K562 treated with DMSO at 1 percent for 48 hours (cell line): ENCODE data around the gene CYB5D1. TPM values are rescaled to one million over a fixed set of nuclear protein-coding genes. Genes with fewer than 3 reads are reported as not detected.

Experiments used
- total RNA-seq: library from RNA; unstranded; fragments of 300-600 nt; gene quantifications from 2 replicates; pipeline ENCODE4 v1.2.3, GENCODE V29; 2022; ENCODE audit warnings: low replicate concordance; ENCODE audit errors: extremely low read depth

The CYB5D1 gene, protein sequence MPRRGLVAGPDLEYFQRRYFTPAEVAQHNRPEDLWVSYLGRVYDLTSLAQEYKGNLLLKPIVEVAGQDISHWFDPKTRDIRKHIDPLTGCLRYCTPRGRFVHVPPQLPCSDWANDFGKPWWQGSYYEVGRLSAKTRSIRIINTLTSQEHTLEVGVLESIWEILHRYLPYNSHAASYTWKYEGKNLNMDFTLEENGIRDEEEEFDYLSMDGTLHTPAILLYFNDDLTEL
- not detected in 2 replicates for total RNA-seq

DNA sequence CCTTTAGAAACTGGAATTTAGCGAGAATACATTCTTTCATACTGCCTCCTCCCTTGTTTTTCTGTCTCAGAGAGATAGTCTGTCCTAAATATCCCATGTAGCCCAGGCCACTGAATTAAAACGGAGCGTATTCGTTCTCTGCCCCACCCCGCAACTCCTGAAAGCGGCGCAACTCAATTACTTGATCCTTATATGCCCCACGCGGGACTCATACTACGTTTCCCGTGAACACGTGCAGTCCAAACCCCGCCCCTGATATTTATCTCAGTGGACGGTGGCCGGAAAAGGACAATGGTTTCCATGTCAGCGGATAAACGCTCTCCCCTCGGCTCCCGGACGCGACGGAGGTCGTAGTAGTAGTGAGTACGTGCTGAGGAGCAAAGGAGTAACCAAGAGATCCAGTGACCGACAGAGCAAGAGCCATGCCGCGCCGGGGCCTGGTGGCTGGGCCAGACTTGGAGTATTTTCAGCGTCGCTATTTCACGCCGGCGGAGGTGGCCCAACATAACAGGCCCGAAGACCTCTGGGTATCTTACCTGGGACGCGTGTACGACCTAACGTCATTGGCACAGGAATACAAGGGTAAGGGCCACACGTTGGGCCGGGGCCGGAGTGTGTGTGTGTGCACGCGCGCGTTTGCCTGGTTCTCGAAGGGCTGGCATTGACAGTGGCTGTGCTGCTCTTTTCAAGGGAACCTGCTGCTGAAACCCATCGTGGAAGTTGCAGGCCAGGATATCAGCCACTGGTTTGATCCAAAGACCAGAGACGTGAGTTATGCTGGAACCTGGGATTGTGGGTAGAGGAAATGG, at the start of gene CYB5D1:
CYB5D1 (plus strand) TSS at position 291 of the 809 bp plus-strand sequence; CDS start at position 423, 132 bp downstream.

DNA sequence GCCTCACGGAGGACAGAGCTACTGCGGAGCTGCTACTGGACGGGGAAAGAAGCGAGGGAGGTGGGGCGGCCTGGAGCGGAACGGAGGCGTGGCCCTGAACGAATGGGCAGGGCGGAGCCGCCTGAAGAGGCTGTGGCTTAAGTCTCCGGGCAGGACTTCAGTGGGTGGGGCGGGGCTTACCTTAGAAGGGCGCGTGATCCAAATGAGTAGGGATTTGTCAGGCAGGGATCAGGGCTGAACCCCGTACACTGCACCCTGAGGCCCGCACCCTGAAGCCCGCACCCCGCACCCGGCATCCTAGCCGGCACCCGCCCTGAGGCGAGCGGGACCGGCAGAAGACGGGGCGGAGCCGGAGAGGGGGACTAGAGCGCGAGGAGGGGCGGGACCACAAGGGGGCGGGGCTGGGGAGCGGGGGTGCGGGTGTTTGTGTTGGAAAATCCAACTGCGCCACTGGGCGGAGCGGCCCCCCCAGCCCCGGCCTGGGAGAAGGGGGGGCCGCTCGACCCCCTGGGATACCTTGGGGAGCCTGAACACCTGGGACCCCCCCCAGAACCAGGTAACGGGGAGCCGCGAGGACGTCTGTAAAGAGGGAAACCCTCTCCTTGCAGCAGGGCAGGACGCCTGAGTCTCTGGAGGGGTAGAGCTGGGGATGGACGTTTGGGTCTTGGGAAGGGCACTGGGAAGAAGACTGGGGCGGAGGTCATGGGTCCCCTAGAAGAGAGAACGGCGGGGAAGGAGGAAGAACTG, 23.8 kb upstream of the CYB5D1 start, which contains the start of gene KDM6B:
KDM6B (plus strand) TSS at position 423 of the 747 bp plus-strand sequence. CDS start 11,338 bp downstream, outside the sequence.

DNA sequence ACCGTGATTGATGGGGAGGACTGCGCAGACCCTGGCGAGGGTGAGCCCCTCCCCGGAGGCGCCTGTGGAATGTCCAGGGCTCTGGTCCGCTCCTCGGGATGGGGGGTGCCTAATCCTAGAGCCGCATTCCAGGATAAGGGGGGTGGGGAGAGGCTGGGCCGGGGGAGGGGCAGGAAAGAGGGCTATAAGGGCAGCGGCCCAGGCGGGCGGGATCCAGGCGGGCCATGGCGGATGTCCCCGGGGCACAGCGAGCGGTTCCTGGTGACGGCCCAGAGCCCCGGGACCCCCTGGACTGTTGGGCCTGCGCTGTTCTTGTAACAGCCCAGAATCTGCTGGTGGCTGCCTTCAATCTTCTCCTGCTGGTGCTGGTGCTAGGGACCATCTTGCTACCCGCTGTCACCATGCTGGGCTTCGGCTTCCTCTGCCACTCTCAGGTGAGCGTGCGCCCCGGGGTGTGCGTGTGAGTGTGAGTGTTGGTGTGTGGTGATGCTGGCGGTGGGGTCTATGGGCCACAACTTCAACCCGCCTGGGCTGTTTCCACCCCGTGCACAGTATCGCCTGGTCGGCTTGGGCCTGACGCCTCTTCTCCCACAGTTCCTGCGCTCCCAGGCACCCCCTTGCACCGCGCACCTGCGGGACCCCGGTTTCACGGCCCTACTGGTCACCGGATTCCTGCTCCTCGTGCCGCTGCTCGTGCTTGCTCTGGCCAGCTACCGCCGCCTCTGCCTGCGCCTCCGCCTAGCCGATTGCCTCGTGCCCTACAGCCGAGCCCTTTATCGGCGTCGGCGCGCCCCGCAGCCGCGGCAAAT, 2.7 kb upstream of the CYB5D1 start, which contains the start of gene TMEM88:
TMEM88 (plus strand) TSS at position 216 of the 809 bp plus-strand sequence; CDS start at position 225, 9 bp downstream.

DNA sequence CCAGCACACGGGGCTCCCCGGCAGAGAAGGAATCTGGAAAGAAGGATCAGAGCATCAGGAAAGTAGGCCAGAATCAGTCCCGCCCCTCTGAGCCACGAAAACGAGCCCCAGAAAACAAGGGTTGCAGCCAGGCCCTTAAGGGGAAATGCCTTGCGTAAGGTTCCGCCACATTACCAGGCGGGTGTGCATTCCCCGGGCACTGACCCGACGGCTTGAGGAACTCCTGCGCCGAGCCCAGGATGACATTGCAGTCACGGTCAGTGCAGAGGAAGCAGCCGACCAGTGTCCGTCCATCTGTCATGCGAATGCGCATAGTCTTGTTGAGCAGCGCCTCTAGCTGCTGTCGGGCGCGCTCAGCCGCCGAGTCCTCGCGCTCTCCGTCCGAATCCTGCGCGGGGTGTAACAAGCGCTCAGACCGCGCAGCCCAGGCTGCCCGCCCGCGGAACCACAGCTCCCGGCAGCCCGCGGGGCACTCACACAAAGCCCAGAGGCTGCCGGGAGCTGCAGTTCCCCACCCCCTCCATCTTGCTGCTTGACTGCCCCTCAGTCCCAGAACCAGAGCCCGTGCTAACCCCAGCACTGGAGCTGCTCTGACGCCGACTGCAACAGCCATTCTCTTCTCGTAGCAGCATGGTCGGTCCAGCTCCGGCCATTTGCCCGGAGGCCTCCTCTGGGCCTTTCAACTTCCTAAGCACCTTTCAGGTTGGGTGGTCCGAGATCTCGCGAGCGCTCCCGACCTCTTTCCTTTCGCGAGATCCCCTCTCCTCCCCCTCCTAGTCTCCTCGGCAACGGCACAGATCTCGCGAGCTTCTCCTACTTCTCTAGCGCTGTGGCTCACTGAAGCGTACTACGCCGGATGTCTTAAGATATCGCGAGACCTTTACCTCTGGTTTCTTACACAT, 741 bp upstream of the CYB5D1 start, which contains the start of gene NAA38:
NAA38 (minus strand) TSS at position 749 of the 902 bp plus-strand sequence; CDS start at position 653, 96 bp downstream.

DNA sequence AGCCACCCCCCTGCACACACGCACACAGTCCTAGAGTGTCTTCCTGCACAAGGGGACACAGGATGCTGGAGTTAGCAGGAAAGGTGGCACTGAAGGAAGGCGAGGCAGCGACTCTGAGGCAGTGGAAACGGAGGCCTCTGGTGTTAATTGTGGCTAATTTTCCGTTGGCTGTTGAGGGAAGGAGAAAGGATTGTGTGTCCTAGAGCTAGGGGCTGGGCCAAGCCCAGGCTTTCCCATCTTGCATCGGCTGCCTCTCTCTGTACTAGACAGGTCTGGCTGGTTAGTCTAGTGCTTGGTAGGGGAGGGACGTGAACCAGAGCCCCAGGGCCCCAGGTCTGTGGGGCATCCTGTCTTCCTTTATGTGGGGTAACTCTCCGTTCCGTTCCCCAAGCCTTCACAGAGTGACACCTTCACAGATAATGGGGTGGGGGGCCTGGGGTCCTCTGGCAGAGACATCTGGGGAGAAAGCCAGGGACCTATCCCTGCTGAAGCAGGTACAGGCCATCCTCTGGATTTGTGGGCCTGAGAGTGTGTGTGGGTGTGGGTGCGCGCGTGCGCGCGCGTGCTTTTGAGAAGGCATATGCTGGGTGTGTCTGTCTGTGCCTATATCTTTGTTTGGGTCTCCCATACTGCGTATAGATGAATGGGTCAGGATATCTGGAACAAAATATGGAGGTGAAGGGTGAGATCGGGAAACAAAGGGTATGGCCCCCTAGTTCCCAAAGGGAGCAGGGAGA, 30.5 kb downstream of the CYB5D1 start, which contains the start of gene CHD3:
CHD3 (plus strand) TSS at position 606 of the 737 bp plus-strand sequence. CDS start 212 bp downstream, outside the sequence.

Other genes with a start within 250 kb of the CYB5D1 start
- gene FXR2, start 243.1 kb upstream of the CYB5D1 start, total RNA-seq = not detected in 2 replicates
- not detected in 2 replicates for gene SAT2, start 230.2 kb upstream of the CYB5D1 start, total RNA-seq
- not detected in 2 replicates for gene SHBG, start 227.9 kb upstream of the CYB5D1 start, total RNA-seq
- gene ATP1B2, start 207.1 kb upstream of the CYB5D1 start, total RNA-seq = not detected in 2 replicates
- gene TP53, start 170.5 kb upstream of the CYB5D1 start, total RNA-seq = not detected in 2 replicates
- gene WRAP53, start 169.5 kb upstream of the CYB5D1 start, total RNA-seq = not detected in 2 replicates
- gene EFNB3, start 152.8 kb upstream of the CYB5D1 start, total RNA-seq = not detected in 2 replicates
- not detected in 2 replicates for gene DNAH2, start 140.3 kb upstream of the CYB5D1 start, total RNA-seq
- not detected in 2 replicates for gene KDM6B, start 23.8 kb upstream of the CYB5D1 start, total RNA-seq
- gene TMEM88, start 2.9 kb upstream of the CYB5D1 start, total RNA-seq = not detected in 2 replicates
- gene NAA38, start 444 bp upstream of the CYB5D1 start, total RNA-seq = not detected in 2 replicates
- gene CHD3, start 30.8 kb downstream of the CYB5D1 start, total RNA-seq = not detected in 2 replicates
- gene RNF227, start 58.3 kb downstream of the CYB5D1 start, total RNA-seq = not detected in 2 replicates
- gene KCNAB3, start 71.9 kb downstream of the CYB5D1 start, total RNA-seq = not detected in 2 replicates
- gene TRAPPC1, start 73.9 kb downstream of the CYB5D1 start, total RNA-seq = not detected in 2 replicates
- not detected in 2 replicates for gene CNTROB, start 74.2 kb downstream of the CYB5D1 start, total RNA-seq
- gene GUCY2D, start 144.6 kb downstream of the CYB5D1 start, total RNA-seq = not detected in 2 replicates
- not detected in 2 replicates for gene ALOX15B, start 181.1 kb downstream of the CYB5D1 start, total RNA-seq
- gene ALOX12B, start 229.7 kb downstream of the CYB5D1 start, total RNA-seq = not detected in 2 replicates